GM18870 (cell line): ENCODE data around the gene MDM1.
A peak's percentile ranks its signal among the peaks of the same experiment; 100 is the strongest.

Experiments
- ATAC-seq: cut with Tn5 transposase; IDR thresholded peaks from one replicate; pipeline ENCODE4 v1.9.1; 2021; ENCODE audit warnings: moderate library complexity; ENCODE audit not compliant: unreplicated experiment

The MDM1 gene

GRCh38 chr12:68324531-68324930 lies 7.6 kb downstream of the MDM1 start:
- no peak for ATAC-seq

DNA sequence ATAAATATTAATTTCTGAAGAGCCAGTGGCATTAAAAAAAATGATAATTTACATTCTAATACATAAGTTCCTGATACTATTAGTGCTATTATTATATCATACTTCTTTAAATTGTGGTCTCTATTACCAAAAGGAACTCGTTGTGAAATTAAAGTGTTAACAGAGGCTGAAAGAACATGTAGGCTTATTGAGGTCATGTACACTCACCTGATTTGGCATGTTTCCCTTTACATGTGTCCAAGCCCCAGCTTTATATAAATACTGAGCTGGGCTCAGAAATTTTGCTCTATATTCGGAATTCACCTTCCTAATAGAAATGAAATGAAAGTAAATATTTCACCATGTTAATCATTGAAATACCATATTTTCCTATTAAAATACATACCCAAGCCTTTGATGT lies 11.0 kb downstream of the MDM1 start:
- no peak for ATAC-seq

- no peak for ATAC-seq
These were observed 12.1 kb downstream of the MDM1 start for GRCh38 chr12:68319988-68320623.

DNA sequence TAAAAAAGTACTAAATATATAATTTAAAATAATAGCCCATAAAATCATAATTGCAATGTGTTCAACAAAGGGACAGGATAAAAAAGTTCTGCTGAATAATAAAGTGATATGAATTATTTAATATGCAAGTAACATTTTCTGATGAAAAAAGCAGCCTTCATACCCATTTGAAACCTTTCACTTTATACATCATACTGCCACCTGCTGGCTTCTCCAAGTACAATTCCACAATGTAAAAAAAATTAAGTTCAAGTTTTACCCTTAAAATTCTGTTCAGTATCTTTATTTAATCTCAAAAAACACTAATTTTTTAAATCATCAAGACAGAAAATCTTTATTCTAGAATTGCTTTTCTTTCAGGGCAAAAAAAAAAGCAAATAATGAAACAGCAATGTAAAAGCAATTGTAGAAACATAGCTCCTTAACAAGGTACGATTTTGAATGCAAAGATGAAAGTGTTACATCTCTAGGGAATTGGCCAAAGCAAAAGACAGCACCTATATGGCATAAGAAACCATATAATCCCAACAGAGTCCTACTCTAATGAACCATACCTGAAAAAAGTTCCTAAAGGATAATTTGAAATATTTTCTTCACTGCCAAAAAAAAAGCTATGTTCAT lies 15.0 kb downstream of the MDM1 start:
- no peak for ATAC-seq

- ATAC-seq, result no peak
These were observed 21.8 kb downstream of the MDM1 start for GRCh38 chr12:68310370-68310769.

- peak; percentile 56 for ATAC-seq
These were observed 25.6 kb downstream of the MDM1 start for GRCh38 chr12:68306564-68306963.

DNA sequence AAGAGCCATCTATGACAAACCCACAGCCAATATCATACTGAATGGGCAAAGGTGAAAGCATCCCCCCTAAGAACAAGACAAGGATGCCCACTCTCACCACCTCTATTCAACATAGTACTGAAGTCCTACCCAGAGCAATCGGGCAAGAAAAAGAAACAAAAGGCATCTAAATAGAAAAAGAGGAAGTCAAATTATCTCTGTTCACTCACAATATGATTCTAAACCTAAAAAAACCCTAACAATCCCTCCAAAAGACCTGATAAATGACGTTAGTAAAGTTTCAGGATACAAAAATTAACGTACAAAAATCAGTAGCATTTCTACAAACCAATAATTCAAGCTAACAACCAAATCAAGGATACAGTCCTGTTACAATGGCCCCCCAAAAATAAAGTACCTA lies 26.9 kb downstream of the MDM1 start:
- no peak for ATAC-seq

DNA sequence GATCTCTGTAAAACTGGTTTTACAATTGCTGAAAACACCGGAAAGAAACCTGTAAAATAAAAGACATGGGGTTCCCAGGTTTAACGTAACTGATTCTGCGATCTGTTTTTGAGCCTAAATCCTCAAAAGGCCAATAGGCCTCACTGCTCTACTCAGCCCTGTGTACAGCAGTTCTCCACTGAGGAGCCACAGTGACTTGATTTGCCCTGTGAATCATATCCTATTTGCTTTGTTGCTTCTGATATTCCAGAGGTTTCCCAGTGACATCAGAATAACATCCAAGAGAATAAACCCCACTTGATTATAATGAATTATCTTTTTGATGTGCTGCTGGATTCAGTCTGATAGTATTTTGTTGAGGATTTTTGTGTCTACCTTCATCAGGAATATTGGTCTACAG lies 27.5 kb downstream of the MDM1 start:
- no peak for ATAC-seq

DNA sequence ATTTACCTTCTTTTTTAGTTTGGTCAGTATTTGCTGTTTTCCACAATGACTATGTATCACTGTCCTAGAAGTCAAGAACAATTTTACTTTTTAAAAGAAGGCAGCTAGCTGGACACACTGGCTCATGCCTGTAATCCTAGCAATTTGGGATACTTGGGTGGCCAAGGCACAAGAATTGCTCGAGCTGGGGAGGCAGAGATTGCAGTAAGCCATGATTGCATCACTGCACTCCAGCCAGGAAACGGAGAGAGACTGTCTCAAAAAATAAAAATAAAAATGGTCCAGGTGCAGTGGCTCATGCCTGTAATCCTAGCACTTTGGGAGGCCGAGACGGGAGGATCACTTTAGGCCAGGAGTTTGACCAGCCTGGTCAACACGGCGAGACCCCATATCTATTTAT lies 28.3 kb downstream of the MDM1 start:
- no peak for ATAC-seq

- ATAC-seq, result no peak
These were observed 34.2 kb downstream of the MDM1 start for GRCh38 chr12:68297929-68298328.

DNA sequence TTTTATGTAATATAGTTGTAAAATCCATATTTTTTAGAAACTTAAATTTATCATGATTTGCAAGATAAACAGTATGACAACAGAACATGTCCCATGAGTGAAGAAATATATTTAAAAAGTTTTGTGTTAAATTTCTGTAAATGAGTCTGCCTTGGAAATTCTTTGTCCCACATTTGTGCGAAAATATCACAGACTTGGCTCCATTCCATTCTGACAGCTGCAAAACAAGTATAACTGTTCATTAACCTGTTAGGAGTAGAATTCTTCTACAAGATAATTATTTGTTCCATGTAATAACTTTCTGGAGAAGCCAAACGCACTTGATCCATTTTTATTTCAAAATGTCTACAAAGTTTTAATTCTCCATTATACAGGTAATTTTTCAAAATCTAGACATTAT lies 37.9 kb downstream of the MDM1 start:
- no peak for ATAC-seq

GRCh38 chr12:68293347-68293746 lies 38.8 kb downstream of the MDM1 start:
- ATAC-seq, result no peak

- no peak for ATAC-seq
These were observed 39.8 kb downstream of the MDM1 start for GRCh38 chr12:68292151-68292943.

DNA sequence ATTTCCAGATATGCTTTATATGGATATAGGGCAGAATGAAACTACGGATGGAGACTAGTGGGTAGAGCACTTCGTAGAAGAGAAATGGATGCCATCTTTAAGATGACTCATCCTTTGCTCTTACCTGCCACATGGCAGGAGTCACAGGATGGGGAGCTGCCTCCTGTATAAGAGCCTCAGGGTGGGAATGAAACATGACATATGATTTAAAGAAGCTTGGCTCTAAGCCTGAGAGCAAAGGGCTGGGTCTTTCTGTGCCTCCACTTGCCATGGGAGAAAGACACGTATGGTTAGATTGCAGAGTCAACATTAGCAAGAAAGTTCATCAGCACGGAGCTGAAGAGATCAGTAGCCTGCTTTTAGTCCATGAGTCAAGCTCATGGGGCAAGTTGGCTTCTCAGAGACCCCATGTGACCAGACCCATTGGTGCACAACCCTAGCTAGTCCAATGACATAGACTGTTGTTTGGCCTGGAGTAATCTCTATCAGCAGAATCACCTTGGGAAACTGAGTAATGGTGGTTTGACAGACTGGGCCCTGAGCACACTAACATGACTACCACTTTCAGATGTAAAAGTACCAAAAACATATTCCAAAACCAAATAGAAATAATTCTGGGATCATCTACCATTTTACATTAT lies 40.6 kb downstream of the MDM1 start:
- ATAC-seq, result no peak

DNA sequence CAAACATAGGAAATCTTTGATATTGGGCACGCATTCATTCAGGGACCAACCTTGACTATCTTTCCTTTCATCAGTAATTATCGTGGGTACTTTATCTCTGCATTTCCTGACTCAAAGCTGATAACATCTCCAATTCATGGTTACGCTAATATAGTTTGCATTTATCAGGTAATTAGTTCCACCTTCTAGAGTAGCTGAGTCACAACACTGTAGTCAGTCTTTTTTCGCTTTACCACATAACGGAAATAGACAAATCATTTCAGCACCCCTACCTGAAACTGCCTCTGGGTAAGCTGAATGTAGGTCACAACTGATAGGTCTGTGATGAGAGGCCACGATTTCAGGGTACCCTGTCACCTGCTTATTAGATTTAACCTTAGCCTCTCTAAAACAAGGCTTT lies 42.0 kb downstream of the MDM1 start:
- ATAC-seq, result peak; percentile 99

- ATAC-seq, result no peak
These were observed 45.1 kb downstream of the MDM1 start for GRCh38 chr12:68287106-68287505.

GRCh38 chr12:68286396-68286795 lies 45.8 kb downstream of the MDM1 start:
- no peak for ATAC-seq

- no peak for ATAC-seq
These were observed 46.6 kb downstream of the MDM1 start for GRCh38 chr12:68285541-68285940.

- no peak for ATAC-seq
These were observed 50.7 kb downstream of the MDM1 start for GRCh38 chr12:68281322-68282077.

- no peak for ATAC-seq
These were observed 51.9 kb downstream of the MDM1 start for GRCh38 chr12:68280240-68280639.
